Esophagus muscularis mucosa (tissue), 3 donors: ENCODE data around the gene ATF7IP2.

Experiments used
- CTCF ChIP-seq, 3 experiments: fragments of 200-600 bp in 2 of 3; fragments of 450-650 bp in 1 of 3; sonication (generic) in 2 of 3; IDR thresholded peaks; one replicate each; pipeline ENCODE4 v1.5.1; 2017 to 2019; ENCODE audit warnings: antibody characterized with exemption in 3 of 3, mild to moderate bottlenecking in 2 of 3, moderate library complexity in 1 of 3
- POLR2A ChIP-seq: fragments of 450-650 bp; IDR thresholded peaks from one replicate; pipeline ENCODE4 v1.6.1; 2017; ENCODE audit warnings: antibody characterized with exemption, moderate library complexity, mild to moderate bottlenecking, low read depth
- POLR2AphosphoS5 ChIP-seq, 2 donors: sonication (generic); formaldehyde crosslinking; IDR thresholded peaks; one replicate each; pipeline ENCODE4 v1.6.1; 2017; ENCODE audit warnings: antibody characterized with exemption in 2 of 2

- no peak for TF ChIP-seq POLR2AphosphoS5 (IDR thresholded peaks at IDR 0.05)
- no peak for TF ChIP-seq POLR2A
- no peak for TF ChIP-seq CTCF (IDR thresholded peaks at IDR 0.05)
Measured at GRCh38 chr16:10447289-10447688, 61.4 kb downstream of the ATF7IP2 start.
